ENCODE measurements around the gene IL37.
"Not testable (repeated sequence)": the region's sequence is repeated elsewhere in the genome, so short reads cannot be mapped to it uniquely, and the experiment has no call there.

Gene IL37

GRCh38 chr2:112891385-112891831 is 19.6 kb upstream of the IL37 start:
- DNase-seq: peak; percentile 35

GRCh38 chr2:112893752-112894151 is 17.2 kb upstream of the IL37 start:
- no peak for DNase-seq

GRCh38 chr2:112896909-112897623 is 13.9 kb upstream of the IL37 start:
- DNase-seq: no peak

- no peak for DNase-seq
Observed at GRCh38 chr2:112897624-112897978, 13.4 kb upstream of the IL37 start.

- not testable (repeated sequence) for DNase-seq
Observed at GRCh38 chr2:112901431-112902065, 9.4 kb upstream of the IL37 start.

- DNase-seq: no peak
Observed at GRCh38 chr2:112902816-112903215, 8.1 kb upstream of the IL37 start.

- DNase-seq: no peak
Observed at GRCh38 chr2:112904883-112905282, 6.1 kb upstream of the IL37 start.

GRCh38 chr2:112906276-112906675 is 4.7 kb upstream of the IL37 start:
- no peak for DNase-seq

GRCh38 chr2:112907001-112907949 is 3.7 kb upstream of the IL37 start:
- no peak for DNase-seq

- DNase-seq: not testable (repeated sequence)
Observed at GRCh38 chr2:112908559-112908958, 2.4 kb upstream of the IL37 start.

- no peak for DNase-seq
Observed at GRCh38 chr2:112910219-112910618, 746 bp upstream of the IL37 start.

GRCh38 chr2:112912403-112912802 is 1.4 kb downstream of the IL37 start:
- DNase-seq: no peak

- DNase-seq: no peak
Observed at GRCh38 chr2:112915300-112916144, 4.6 kb downstream of the IL37 start.

- no peak for DNase-seq
Observed at GRCh38 chr2:112916145-112916571, 5.2 kb downstream of the IL37 start.

- no peak for DNase-seq
Observed at GRCh38 chr2:112916625-112917247, 5.8 kb downstream of the IL37 start.

GRCh38 chr2:112917856-112918255 is 6.9 kb downstream of the IL37 start:
- DNase-seq: no peak

- no peak for DNase-seq
Observed at GRCh38 chr2:112918256-112918655, 7.3 kb downstream of the IL37 start.

GRCh38 chr2:112919086-112919485 is 8.1 kb downstream of the IL37 start:
- no peak for DNase-seq

GRCh38 chr2:112920923-112921532 is 10.1 kb downstream of the IL37 start:
- no peak for DNase-seq

GRCh38 chr2:112921982-112922381 is 11.0 kb downstream of the IL37 start:
- DNase-seq: no peak

GRCh38 chr2:112923237-112923966 is 12.4 kb downstream of the IL37 start:
- DNase-seq: no peak

Measured in NCI-H2171 (cell line).